HG03064 (cell line): ENCODE results near the gene RRP8.

Experiments
- ATAC-seq: cut with Tn5 transposase; IDR thresholded peaks from one replicate; pipeline ENCODE4 v1.9.1; 2021; ENCODE audit warnings: low read depth; ENCODE audit not compliant: unreplicated experiment

The RRP8 gene

GRCh38 chr11:6619004-6619745 is 15.8 kb upstream of the RRP8 start, which contains the start of gene TPP1:
Gene TPP1 (minus strand): TSS chr11:6619422. CDS start chr11:6619400, 22 bp downstream.
- ATAC-seq, result peak; percentile 98

- ATAC-seq, result no peak
These were observed 14.9 kb upstream of the RRP8 start for GRCh38 chr11:6618117-6619003.

- no peak for ATAC-seq
These were observed 13.9 kb upstream of the RRP8 start for GRCh38 chr11:6617315-6617781.

- ATAC-seq, result no peak
These were observed 13.3 kb upstream of the RRP8 start for GRCh38 chr11:6616596-6617250.

GRCh38 chr11:6615882-6616585 is 12.6 kb upstream of the RRP8 start:
- no peak for ATAC-seq

GRCh38 chr11:6615046-6615445 is 11.6 kb upstream of the RRP8 start:
- ATAC-seq, result no peak

GRCh38 chr11:6614446-6614845 is 11.0 kb upstream of the RRP8 start:
- no peak for ATAC-seq

GRCh38 chr11:6613496-6613895 is 10.1 kb upstream of the RRP8 start:
- no peak for ATAC-seq

GRCh38 chr11:6612213-6613041 is 9.0 kb upstream of the RRP8 start, which contains the start of gene TAF10:
Gene TAF10 (minus strand): TSS chr11:6612216. CDS start chr11:6612189, 27 bp downstream.
- peak; percentile 91 for ATAC-seq

GRCh38 chr11:6611963-6612212 is 8.5 kb upstream of the RRP8 start:
- peak; percentile 9 for ATAC-seq

- no peak for ATAC-seq
These were observed 7.9 kb upstream of the RRP8 start for GRCh38 chr11:6611092-6611962.

GRCh38 chr11:6610591-6610990 is 7.2 kb upstream of the RRP8 start:
- ATAC-seq, result no peak

- ATAC-seq, result no peak
These were observed 6.1 kb upstream of the RRP8 start for GRCh38 chr11:6609502-6610015.

- no peak for ATAC-seq
These were observed 5.5 kb upstream of the RRP8 start for GRCh38 chr11:6608726-6609501.

- ATAC-seq, result no peak
These were observed 4.6 kb upstream of the RRP8 start for GRCh38 chr11:6608011-6608410.

- no peak for ATAC-seq
These were observed 3.9 kb upstream of the RRP8 start for GRCh38 chr11:6607190-6607795.

GRCh38 chr11:6606471-6607189 is 3.2 kb upstream of the RRP8 start:
- ATAC-seq, result peak; percentile 34
